ENCODE data around the gene FN3KRP. TPM values are rescaled to one million over a fixed set of nuclear protein-coding genes. Genes with fewer than 3 reads are reported as not detected.

The FN3KRP gene
- total and polyA plus RNA-seq, 4 donors, result 10.1 to 15.5 (median 11.0) TPM

DNA sequence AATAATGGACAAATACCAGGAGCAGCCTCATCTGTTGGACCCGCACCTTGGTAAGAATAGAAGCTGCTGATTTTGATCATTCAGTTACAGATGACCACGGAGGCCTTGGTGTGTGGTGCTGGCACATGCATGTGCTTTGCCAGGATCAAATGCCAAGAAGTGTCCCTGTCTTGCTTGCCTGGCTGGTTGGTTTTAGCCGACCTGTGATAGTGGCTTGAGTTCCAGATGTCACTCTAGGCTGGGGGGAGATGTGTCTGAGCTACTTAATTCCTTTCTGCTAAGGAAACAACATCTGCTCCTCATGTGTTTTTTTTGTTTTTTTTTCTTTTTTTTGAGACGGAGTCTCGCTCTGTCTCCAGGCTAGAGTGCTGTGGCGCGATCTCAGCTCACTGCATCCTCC is 39.7 kb downstream of the FN3KRP start:
- 84% methylated on average over 7 of the region's 7 CpGs for WGBS
- no peaks in the 10 kb centered on the region for H3K27me3 ChIP-seq (ENCODE audit: control insufficient read depth in 4 of 4, insufficient read depth in 4 of 4, low read length in 3 of 4)

DNA sequence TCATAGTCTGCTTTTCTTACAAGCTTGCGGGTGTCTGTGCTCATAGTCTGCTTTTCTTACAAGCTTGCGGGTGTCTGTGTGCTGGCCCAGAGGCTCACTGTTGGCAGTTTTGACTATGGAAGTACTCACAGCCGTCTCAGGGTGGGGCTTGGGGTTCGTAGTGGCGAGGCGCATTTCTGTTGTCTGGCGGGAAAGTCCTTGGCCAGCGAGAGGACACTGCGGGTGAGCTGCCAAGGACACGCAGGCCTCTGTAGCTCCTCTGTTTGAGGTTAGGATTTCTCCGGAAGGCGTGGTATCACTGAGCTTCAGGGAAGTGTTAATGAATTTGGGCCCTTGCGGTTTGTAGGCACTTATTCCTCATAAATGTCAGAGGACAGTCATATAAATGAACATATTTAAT is 48.9 kb downstream of the FN3KRP start:
- no peak for DNase-seq (ENCODE audit: low spot score)
- H3K9ac ChIP-seq (ENCODE audit: low read depth in 1 of 2, low read length in 2 of 2), result no peak overlapping the region
- no peak overlapping the region for H3K27ac ChIP-seq (ENCODE audit: low read depth in 1 of 2, low read length in 2 of 2)
- no peaks in the 10 kb centered on the region for H3K9me3 ChIP-seq (ENCODE audit: control insufficient read depth in 4 of 4, low read length in 3 of 4)
- 80% methylated on average over 13 of the region's 13 CpGs for WGBS
- no peak for TF ChIP-seq JUND (IDR thresholded peaks at IDR 0.05)
- TF ChIP-seq SP1 (IDR thresholded peaks at IDR 0.05), result no peak
- no peak for TF ChIP-seq RXRA (IDR thresholded peaks at IDR 0.05)
- no peak for TF ChIP-seq TAF1 (conservative IDR thresholded peaks at IDR 0.05)
- no peak for TF ChIP-seq YY1 (IDR thresholded peaks at IDR 0.05)
- H3K36me3 ChIP-seq (ENCODE audit: control insufficient read depth in 4 of 4, insufficient read depth in 3 of 4, low read depth in 1 of 4, low read length in 3 of 4), result peaks cover 0 to 18% (median 5%) of the 10 kb centered on the region in 4 donors
- peaks cover 0 to 3% (median 0%) of the 10 kb centered on the region in 4 donors for H3K4me1 ChIP-seq (ENCODE audit: control insufficient read depth in 4 of 4, insufficient read depth in 4 of 4, low read length in 3 of 4)
- H3K27me3 ChIP-seq (ENCODE audit: control insufficient read depth in 4 of 4, insufficient read depth in 4 of 4, low read length in 3 of 4), result no peaks in the 10 kb centered on the region
- H3K4me3 ChIP-seq (ENCODE audit: low read depth in 1 of 3, low read length in 3 of 3), result no peak overlapping the region

More for the DNA sequence above, 39.7 kb downstream of the FN3KRP start:
- no peak overlapping the region for H3K4me3 ChIP-seq (ENCODE audit: low read depth in 1 of 3, low read length in 3 of 3)
- no peak for DNase-seq (ENCODE audit: low spot score)
- H3K4me1 ChIP-seq (ENCODE audit: control insufficient read depth in 4 of 4, insufficient read depth in 4 of 4, low read length in 3 of 4), result peaks cover 3 to 16% (median 12%) of the 10 kb centered on the region in 4 donors
- peaks cover 0 to 2% (median 0%) of the 10 kb centered on the region in 4 donors for H3K36me3 ChIP-seq (ENCODE audit: control insufficient read depth in 4 of 4, insufficient read depth in 3 of 4, low read depth in 1 of 4, low read length in 3 of 4)
- H3K9ac ChIP-seq (ENCODE audit: low read depth in 1 of 2, low read length in 2 of 2), result no peak overlapping the region
- no peak overlapping the region for H3K27ac ChIP-seq (ENCODE audit: low read depth in 1 of 2, low read length in 2 of 2)
- no peak for TF ChIP-seq FOXA2 (IDR thresholded peaks at IDR 0.05)
- TF ChIP-seq TAF1 (conservative IDR thresholded peaks at IDR 0.05), result no peak
- TF ChIP-seq, protein P1, sequence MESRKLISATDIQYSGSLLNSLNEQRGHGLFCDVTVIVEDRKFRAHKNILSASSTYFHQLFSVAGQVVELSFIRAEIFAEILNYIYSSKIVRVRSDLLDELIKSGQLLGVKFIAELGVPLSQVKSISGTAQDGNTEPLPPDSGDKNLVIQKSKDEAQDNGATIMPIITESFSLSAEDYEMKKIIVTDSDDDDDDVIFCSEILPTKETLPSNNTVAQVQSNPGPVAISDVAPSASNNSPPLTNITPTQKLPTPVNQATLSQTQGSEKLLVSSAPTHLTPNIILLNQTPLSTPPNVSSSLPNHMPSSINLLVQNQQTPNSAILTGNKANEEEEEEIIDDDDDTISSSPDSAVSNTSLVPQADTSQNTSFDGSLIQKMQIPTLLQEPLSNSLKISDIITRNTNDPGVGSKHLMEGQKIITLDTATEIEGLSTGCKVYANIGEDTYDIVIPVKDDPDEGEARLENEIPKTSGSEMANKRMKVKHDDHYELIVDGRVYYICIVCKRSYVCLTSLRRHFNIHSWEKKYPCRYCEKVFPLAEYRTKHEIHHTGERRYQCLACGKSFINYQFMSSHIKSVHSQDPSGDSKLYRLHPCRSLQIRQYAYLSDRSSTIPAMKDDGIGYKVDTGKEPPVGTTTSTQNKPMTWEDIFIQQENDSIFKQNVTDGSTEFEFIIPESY (IDR thresholded peaks at IDR 0.05), result no peak
- TF ChIP-seq, protein P2, sequence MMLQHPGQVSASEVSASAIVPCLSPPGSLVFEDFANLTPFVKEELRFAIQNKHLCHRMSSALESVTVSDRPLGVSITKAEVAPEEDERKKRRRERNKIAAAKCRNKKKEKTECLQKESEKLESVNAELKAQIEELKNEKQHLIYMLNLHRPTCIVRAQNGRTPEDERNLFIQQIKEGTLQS (IDR thresholded peaks at IDR 0.05), result no peak
- TF ChIP-seq FOXA1 (IDR thresholded peaks at IDR 0.05), result no peak
- TF ChIP-seq RAD21 (IDR thresholded peaks at IDR 0.05), result no peak
- no peak for TF ChIP-seq EGR1 (IDR thresholded peaks at IDR 0.05; ENCODE audit: low read depth in 2 of 2)
- no peaks in the 10 kb centered on the region for H3K9me3 ChIP-seq (ENCODE audit: control insufficient read depth in 4 of 4, low read length in 3 of 4)

DNA sequence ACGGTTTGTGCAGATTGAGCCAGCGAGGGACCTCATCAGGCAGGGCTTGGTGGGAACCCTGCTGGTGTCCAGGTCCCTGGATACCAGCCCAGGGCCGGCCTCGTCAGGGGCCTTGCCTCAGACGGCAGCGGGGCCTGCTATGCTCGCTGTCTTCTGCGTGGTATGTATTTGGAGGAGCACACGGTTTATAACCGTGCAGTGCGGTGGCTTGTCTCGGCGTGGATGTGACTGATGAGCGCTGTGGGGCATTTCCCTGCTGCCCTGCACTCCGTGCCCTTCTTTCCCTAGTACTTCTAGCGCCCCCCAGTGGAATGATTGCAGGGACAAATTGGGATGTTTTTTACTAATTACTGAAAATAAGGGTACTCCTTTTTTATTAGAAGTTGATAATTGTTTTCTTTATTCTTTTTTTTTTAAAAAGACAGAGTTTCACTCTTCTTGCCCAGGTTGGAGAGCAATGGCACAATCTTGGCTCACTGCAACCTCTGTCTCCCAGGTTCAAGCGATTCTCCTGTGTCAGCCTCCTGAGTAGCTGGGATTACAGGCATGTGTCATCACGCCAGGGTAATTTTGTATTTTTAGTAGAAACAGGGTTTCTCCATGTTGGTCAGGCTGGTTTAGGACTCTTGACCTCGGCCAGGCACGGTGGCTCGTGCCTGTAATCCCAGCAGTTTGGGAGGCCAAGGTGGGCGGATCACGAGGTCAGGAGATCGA is 50.7 kb downstream of the FN3KRP start:
- DNase-seq (ENCODE audit: low spot score), result peak; percentile 72
- H3K36me3 ChIP-seq (ENCODE audit: control insufficient read depth in 4 of 4, insufficient read depth in 3 of 4, low read depth in 1 of 4, low read length in 3 of 4), result peaks cover 0 to 18% (median 5%) of the 10 kb centered on the region in 4 donors
- H3K4me1 ChIP-seq (ENCODE audit: control insufficient read depth in 4 of 4, insufficient read depth in 4 of 4, low read length in 3 of 4), result peaks cover 3 to 9% (median 3%) of the 10 kb centered on the region in 4 donors
- 62% methylated on average over 24 of the region's 24 CpGs for WGBS
- no peaks in the 10 kb centered on the region for H3K9me3 ChIP-seq (ENCODE audit: control insufficient read depth in 4 of 4, low read length in 3 of 4)
- H3K9ac ChIP-seq (ENCODE audit: low read depth in 1 of 2, low read length in 2 of 2), result no peak overlapping the region
- no peaks in the 10 kb centered on the region for H3K27me3 ChIP-seq (ENCODE audit: control insufficient read depth in 4 of 4, insufficient read depth in 4 of 4, low read length in 3 of 4)
- TF ChIP-seq TAF1 (conservative IDR thresholded peaks at IDR 0.05) (no peak), HNF4A (conservative IDR thresholded peaks at IDR 0.05) (no peak), FOXA1 (IDR thresholded peaks at IDR 0.05) (no peak), RXRA (IDR thresholded peaks at IDR 0.05) (no peak), GABPA (IDR thresholded peaks at IDR 0.05 in 1 of 2, conservative IDR thresholded peaks at IDR 0.05 in 1 of 2) (no peak), RAD21 (IDR thresholded peaks at IDR 0.05) (peak; percentile 93), EGR1 (IDR thresholded peaks at IDR 0.05; ENCODE audit: low read depth in 2 of 2) (no peak)
- TF ChIP-seq, protein P3, sequence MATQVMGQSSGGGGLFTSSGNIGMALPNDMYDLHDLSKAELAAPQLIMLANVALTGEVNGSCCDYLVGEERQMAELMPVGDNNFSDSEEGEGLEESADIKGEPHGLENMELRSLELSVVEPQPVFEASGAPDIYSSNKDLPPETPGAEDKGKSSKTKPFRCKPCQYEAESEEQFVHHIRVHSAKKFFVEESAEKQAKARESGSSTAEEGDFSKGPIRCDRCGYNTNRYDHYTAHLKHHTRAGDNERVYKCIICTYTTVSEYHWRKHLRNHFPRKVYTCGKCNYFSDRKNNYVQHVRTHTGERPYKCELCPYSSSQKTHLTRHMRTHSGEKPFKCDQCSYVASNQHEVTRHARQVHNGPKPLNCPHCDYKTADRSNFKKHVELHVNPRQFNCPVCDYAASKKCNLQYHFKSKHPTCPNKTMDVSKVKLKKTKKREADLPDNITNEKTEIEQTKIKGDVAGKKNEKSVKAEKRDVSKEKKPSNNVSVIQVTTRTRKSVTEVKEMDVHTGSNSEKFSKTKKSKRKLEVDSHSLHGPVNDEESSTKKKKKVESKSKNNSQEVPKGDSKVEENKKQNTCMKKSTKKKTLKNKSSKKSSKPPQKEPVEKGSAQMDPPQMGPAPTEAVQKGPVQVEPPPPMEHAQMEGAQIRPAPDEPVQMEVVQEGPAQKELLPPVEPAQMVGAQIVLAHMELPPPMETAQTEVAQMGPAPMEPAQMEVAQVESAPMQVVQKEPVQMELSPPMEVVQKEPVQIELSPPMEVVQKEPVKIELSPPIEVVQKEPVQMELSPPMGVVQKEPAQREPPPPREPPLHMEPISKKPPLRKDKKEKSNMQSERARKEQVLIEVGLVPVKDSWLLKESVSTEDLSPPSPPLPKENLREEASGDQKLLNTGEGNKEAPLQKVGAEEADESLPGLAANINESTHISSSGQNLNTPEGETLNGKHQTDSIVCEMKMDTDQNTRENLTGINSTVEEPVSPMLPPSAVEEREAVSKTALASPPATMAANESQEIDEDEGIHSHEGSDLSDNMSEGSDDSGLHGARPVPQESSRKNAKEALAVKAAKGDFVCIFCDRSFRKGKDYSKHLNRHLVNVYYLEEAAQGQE (IDR thresholded peaks at IDR 0.05), result no peak
- TF ChIP-seq, protein P4, sequence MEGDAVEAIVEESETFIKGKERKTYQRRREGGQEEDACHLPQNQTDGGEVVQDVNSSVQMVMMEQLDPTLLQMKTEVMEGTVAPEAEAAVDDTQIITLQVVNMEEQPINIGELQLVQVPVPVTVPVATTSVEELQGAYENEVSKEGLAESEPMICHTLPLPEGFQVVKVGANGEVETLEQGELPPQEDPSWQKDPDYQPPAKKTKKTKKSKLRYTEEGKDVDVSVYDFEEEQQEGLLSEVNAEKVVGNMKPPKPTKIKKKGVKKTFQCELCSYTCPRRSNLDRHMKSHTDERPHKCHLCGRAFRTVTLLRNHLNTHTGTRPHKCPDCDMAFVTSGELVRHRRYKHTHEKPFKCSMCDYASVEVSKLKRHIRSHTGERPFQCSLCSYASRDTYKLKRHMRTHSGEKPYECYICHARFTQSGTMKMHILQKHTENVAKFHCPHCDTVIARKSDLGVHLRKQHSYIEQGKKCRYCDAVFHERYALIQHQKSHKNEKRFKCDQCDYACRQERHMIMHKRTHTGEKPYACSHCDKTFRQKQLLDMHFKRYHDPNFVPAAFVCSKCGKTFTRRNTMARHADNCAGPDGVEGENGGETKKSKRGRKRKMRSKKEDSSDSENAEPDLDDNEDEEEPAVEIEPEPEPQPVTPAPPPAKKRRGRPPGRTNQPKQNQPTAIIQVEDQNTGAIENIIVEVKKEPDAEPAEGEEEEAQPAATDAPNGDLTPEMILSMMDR (IDR thresholded peaks at IDR 0.05; ENCODE audit: low read depth, low read length, missing input control), result peak; percentile 73
- TF ChIP-seq, protein P5, sequence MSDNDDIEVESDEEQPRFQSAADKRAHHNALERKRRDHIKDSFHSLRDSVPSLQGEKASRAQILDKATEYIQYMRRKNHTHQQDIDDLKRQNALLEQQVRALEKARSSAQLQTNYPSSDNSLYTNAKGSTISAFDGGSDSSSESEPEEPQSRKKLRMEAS (IDR thresholded peaks at IDR 0.05), result no peak
- TF ChIP-seq, protein P1 (IDR thresholded peaks at IDR 0.05), result no peak
- H3K4me3 ChIP-seq (ENCODE audit: low read depth in 1 of 3, low read length in 3 of 3), result no peak overlapping the region
- no peak overlapping the region for H3K27ac ChIP-seq (ENCODE audit: low read depth in 1 of 2, low read length in 2 of 2)

Measured in liver (tissue), 9 donors.